ENCODE measurements around the gene ARHGAP8. TPM values are rescaled to one million over a fixed set of nuclear protein-coding genes. Genes with fewer than 3 reads are reported as not detected.

ARHGAP8 gene
- total RNA-seq, 1 donor from 2014 or later = 18.1 TPM

DNA sequence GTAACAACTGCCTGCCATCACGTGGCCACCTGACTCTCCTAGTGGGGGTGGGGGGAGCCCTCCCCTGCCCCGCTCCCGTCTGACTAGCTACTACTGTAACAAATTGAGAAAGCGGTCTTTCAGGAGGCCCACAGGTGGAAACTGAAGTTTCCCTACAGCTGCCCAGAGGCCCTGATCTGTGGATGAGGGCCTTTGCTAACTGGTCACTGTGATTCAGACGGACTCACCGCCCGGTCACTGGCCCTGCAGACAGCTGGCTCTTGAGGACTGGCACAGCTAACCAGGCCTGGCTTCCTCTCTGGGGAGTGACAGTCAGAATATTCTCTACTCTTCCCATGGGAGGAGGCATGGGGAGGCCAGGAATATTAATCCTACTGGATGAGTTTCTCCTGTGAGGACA is 116.8 kb downstream of the ARHGAP8 start:
- H3K4me1 ChIP-seq = no peaks in the 10 kb centered on the region
- no peaks in the 10 kb centered on the region for H3K36me3 ChIP-seq
- ATAC-seq = no peak
- no peak for DNase-seq
- no peaks in the 10 kb centered on the region for H3K27me3 ChIP-seq
- no peaks in the 10 kb centered on the region for H3K9me3 ChIP-seq
- TF ChIP-seq, protein P1, sequence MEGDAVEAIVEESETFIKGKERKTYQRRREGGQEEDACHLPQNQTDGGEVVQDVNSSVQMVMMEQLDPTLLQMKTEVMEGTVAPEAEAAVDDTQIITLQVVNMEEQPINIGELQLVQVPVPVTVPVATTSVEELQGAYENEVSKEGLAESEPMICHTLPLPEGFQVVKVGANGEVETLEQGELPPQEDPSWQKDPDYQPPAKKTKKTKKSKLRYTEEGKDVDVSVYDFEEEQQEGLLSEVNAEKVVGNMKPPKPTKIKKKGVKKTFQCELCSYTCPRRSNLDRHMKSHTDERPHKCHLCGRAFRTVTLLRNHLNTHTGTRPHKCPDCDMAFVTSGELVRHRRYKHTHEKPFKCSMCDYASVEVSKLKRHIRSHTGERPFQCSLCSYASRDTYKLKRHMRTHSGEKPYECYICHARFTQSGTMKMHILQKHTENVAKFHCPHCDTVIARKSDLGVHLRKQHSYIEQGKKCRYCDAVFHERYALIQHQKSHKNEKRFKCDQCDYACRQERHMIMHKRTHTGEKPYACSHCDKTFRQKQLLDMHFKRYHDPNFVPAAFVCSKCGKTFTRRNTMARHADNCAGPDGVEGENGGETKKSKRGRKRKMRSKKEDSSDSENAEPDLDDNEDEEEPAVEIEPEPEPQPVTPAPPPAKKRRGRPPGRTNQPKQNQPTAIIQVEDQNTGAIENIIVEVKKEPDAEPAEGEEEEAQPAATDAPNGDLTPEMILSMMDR (IDR thresholded peaks at IDR 0.05) = no peak
- intact Hi-C loops (cut with DNase I) = no loop called here
- H3K4me3 ChIP-seq = no peak overlapping the region
- H3K27ac ChIP-seq = no peak overlapping the region

DNA sequence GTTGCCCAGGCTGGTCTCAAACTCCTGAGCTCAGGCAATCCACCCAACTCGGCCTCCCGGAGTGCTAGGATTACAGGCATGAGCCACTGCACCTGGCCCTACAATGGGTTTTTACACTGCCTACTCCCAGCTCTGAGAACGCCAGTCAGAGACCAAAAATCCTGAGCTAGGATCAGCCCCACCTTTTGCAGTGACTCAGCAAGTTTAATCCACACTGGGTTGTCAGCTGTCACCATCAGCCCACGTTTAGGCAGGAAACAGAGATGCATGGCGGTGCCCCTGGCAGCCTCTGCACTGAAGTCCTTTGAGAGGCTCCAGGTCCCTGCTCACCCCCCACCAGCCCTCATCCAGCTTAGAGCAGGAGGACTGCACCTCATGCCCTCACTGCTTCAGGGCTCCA is 117.6 kb downstream of the ARHGAP8 start:
- Histone ChIP-seq H3K4me3 (no peak overlapping the region), H3K4me1 (no peaks in the 10 kb centered on the region), H3K27me3 (no peaks in the 10 kb centered on the region), H3K36me3 (no peaks in the 10 kb centered on the region), H3K9me3 (no peaks in the 10 kb centered on the region), H3K27ac (no peak overlapping the region)
- ATAC-seq = peak; percentile 16
- intact Hi-C loops (cut with DNase I) = no loop called here
- DNase-seq = no peak
- TF ChIP-seq, protein P1 (IDR thresholded peaks at IDR 0.05) = no peak

GRCh38 chr22:44871782-44872181 is 119.4 kb downstream of the ARHGAP8 start:
- intact Hi-C loops (cut with DNase I) = no loop called here

DNA sequence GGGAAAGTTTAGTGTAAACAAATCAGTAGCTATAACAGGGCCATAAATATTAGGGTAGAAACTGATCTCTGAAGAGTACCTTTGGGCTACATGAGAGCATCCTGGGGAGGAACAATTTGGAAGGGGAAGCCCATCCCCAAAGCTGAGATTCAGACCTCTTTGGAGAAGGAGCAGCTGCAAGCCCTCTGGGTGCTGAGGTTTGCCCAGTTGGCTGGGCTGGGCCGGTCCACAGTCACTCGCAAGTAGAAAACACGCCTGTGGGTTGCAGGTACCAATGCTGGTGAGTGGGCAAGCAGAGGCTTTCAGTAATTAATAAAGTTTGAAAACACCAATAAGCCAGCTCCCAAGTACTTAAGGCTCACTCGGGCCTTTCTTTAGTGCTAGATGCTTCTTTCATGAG is 124.5 kb downstream of the ARHGAP8 start:
- Histone ChIP-seq H3K4me3 (no peak overlapping the region), H3K36me3 (no peaks in the 10 kb centered on the region), H3K9me3 (no peaks in the 10 kb centered on the region), H3K27me3 (peaks cover 3% of the 10 kb centered on the region), H3K4me1 (no peaks in the 10 kb centered on the region), H3K27ac (no peak overlapping the region)
- TF ChIP-seq, protein P1 (IDR thresholded peaks at IDR 0.05) = no peak
- DNase-seq (peak; percentile 23), ATAC-seq (no peak)
- intact Hi-C loops (cut with DNase I) = no loop called here

More at GRCh38 chr22:44871782-44872181, 119.4 kb downstream of the ARHGAP8 start:
- ATAC-seq (no peak), DNase-seq (no peak)
- no peaks in the 10 kb centered on the region for H3K27me3 ChIP-seq
- no peaks in the 10 kb centered on the region for H3K9me3 ChIP-seq
- H3K27ac ChIP-seq = no peak overlapping the region
- H3K4me1 ChIP-seq = no peaks in the 10 kb centered on the region
- H3K4me3 ChIP-seq = no peak overlapping the region
- TF ChIP-seq, protein P1 (IDR thresholded peaks at IDR 0.05) = no peak
- no peaks in the 10 kb centered on the region for H3K36me3 ChIP-seq

DNA sequence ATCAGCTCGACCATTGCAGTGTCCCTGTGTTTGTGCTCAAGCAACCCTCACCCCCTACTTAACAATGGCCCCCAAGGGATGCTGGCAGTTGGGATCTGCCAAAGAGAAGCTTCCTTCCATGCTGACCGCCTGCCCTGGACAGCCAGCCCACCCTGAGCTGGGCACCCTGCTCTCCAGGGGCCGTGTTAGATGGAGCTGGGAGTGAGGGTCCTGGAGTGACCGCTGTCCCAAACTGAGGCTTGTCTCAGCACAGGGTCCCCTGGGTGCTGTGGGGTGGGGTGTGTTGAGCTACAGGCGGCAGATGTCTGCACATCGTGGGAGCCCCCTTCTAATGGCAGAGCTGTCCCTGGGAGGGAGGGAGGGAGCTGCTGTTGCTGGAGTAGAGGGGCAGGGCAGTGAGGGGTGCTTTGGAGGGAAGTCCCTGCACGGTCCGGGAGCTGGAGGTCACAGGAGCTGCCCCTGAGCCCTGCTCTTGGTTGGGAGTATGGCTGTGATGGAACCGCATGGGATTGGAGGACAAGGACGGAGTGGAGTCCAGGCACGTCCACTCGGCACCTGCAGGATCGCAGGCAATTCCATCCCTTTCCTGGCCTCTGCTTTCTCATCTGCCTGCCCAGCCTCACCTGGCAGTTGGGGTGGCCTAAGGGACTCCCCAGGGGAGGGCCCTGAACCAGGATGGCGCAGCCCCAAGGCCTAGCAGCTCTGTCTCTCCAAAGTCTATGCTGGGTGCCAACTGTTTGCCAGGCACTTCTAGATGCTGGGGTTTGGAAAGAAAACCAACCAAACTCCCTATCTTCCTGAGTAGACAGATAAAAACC is 126.3 kb downstream of the ARHGAP8 start:
- intact Hi-C loops (cut with DNase I) = no loop called here
- Histone ChIP-seq H3K27me3 (peaks cover 3% of the 10 kb centered on the region), H3K9me3 (no peaks in the 10 kb centered on the region), H3K4me3 (no peak overlapping the region), H3K4me1 (no peaks in the 10 kb centered on the region), H3K36me3 (no peaks in the 10 kb centered on the region), H3K27ac (no peak overlapping the region)
- TF ChIP-seq, protein P1 (IDR thresholded peaks at IDR 0.05) = no peak
- DNase-seq = peak; percentile 46
- ATAC-seq = no peak

Measured in upper lobe of right lung (tissue), 1 donor.